ENCODE results near the gene CCDC43. TPM values are rescaled to one million over a fixed set of nuclear protein-coding genes. Genes with fewer than 3 reads are reported as not detected.

The CCDC43 gene
- total RNA-seq, 2 donors from 2014 or later: 27.6 to 36.0 TPM

DNA sequence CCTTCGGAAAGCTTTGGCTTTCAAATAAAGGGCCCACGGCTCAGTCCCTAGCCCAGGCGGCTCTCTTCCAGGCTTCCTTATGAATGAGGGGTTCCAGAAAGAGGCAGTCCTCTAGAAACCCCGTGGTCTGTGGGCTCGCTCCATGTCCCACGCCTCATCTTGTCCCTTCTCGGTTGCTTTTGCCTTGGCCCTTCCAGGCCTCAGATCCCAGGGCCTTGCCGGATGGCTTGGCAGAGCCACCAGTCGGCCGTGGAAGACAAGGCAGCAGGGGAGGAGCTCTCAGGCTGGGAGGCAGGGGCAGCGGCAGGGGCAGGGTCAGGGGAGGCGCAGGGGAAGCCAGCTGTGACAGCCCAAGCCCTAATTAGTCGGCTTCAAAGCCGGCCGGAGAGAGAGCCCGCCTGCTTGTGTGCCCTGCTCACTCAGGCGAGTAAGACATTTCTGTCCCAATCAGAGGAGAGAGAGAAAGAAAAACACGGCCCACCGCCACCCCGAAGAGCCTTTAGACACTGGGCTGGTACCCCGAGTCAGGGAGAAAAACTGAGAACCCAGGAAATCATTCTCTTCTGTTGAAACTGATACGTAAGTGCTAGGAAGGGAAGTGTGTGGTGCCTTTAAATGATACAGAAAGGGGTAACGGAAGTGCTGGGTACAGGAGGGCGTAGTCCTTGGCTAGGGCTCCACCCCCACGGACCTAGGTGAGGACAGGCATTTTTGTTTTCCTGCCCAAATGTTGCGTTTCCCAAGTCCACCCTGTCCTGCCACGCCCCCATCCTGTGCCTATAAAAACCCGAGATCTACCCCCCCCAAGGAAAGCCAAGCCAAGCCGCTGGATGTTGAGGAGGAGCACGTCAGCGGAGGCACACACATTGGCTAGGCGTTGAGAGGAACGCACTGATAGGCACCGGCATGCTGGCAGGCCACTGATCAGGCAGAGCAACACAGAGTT is 61.1 kb downstream of the CCDC43 start:
- H3K4me1 Mint-ChIP-seq (ENCODE audit: low read depth in 2 of 2): no peaks in the 10 kb centered on the region
- H3K27ac Mint-ChIP-seq: peak overlapping the region in 1 of 2 donors; percentile 37
- no peak overlapping the region for H3K4me3 Mint-ChIP-seq
- DNase-seq (ENCODE audit: low spot score) (no peak), ATAC-seq (peak; percentile 32 to 55)
- no peaks in the 10 kb centered on the region for H3K9me3 Mint-ChIP-seq
- no peaks in the 10 kb centered on the region for H3K36me3 Mint-ChIP-seq
- H3K27me3 Mint-ChIP-seq: peaks cover 4 to 9% of the 10 kb centered on the region in 2 donors

DNA sequence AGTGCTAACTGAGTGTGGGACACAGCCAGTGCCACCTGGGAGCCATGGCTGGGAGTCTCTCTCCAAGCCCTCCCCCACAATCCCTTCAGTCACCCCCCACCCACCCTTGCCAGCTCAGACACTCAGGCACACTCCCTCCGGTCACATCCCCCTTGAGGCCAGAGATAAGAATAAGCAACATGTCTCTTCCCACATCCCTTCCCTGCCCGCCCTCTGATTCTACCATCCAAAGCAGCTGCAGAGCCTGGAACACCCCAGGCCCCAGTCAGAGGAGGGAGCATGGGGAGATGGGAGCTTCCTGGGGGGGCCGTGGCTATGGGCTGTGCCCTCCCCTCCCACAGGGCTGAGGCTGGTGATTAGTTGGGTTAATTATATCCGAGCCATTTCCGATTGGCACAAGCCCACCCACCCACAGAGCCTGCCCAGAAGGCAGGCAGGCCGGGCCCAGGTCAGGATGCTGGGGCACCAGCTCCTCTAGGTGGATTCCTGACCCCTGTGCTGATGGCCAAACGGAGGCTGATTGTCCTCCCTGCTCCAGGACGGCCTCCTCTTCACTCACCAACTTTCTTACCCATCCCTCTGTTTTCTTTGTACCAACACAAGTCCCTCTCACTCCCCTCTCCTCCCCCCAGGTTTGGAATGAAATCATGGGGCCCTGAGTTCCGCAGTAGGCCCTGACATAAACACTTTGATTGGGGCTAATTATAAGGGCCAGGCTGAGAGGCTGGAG is 61.9 kb downstream of the CCDC43 start:
- no peaks in the 10 kb centered on the region for H3K4me1 Mint-ChIP-seq (ENCODE audit: low read depth in 2 of 2)
- no peak overlapping the region for H3K27ac Mint-ChIP-seq
- H3K4me3 Mint-ChIP-seq: no peak overlapping the region
- H3K36me3 Mint-ChIP-seq: no peaks in the 10 kb centered on the region
- H3K27me3 Mint-ChIP-seq: peaks cover 4 to 8% of the 10 kb centered on the region in 2 donors
- ATAC-seq (peak in 1 of 2 donors; percentile 5), DNase-seq (ENCODE audit: low spot score) (no peak)
- H3K9me3 Mint-ChIP-seq: no peaks in the 10 kb centered on the region

Other genes starting within 250 kb of the CCDC43 start
- 10 to 100 TPM; 61.1 to 68.3 TPM for gene GPATCH8, start 186.4 kb downstream of the CCDC43 start, total RNA-seq
- under 1 TPM in 1 of 2 donors, not detected in 1; 0.20 TPM for gene FZD2, start 132.3 kb downstream of the CCDC43 start, total RNA-seq
- under 1 TPM in 1 of 2 donors, not detected in 1; 0.17 TPM for gene MEIOC, start 33.3 kb downstream of the CCDC43 start, total RNA-seq
- 10 to 100 TPM; 18.0 to 48.1 TPM for gene DBF4B, start 18.9 kb upstream of the CCDC43 start, total RNA-seq
- gene ADAM11, start 69.2 kb upstream of the CCDC43 start, total RNA-seq: under 1 TPM; 0.31 to 0.53 TPM
- gene GJC1, start 140.5 kb upstream of the CCDC43 start, total RNA-seq: 1 to 10 TPM; 1.4 to 2.5 TPM
- gene HIGD1B, start 158.1 kb upstream of the CCDC43 start, total RNA-seq: not detected
- 100 to 1,000 TPM; 192 to 232 TPM for gene EFTUD2, start 209.7 kb upstream of the CCDC43 start, total RNA-seq
- gene GFAP, start 225.7 kb upstream of the CCDC43 start, total RNA-seq: not detected